ENCODE data around the gene POLL.
A peak's percentile ranks its signal among the peaks of the same experiment; 100 is the strongest.
"Not testable (repeated sequence)": the region's sequence is repeated elsewhere in the genome, so short reads cannot be mapped to it uniquely, and the experiment has no call there.

The POLL gene

GRCh38 chr10:101587725-101588653, at the start of gene POLL, which contains the start of gene DPCD:
Gene POLL, minus strand, starts transcription at chr10:101588257. Its CDS starts 897 bp downstream, at chr10:101587360.
Gene DPCD, plus strand, starts transcription at chr10:101588321. Its CDS starts 16 bp downstream, at chr10:101588337.
- DNase-seq (ENCODE audit: low read depth): peak; percentile 76
- no peak for TF ChIP-seq CTCF (IDR thresholded peaks at IDR 0.05; ENCODE audit: control insufficient read depth, insufficient read depth, low read depth, low read length, missing control alignments)
- H3K4me3 ChIP-seq (ENCODE audit: control insufficient read depth, low read depth, low read length): peak within 1 kb of the TSS; percentile 95

- H3K4me3 ChIP-seq (ENCODE audit: control insufficient read depth, low read depth, low read length); DNase-seq (ENCODE audit: low read depth): not testable (repeated sequence)
These were observed 45.5 kb upstream of the POLL start for GRCh38 chr10:101633510-101633909.

DNA sequence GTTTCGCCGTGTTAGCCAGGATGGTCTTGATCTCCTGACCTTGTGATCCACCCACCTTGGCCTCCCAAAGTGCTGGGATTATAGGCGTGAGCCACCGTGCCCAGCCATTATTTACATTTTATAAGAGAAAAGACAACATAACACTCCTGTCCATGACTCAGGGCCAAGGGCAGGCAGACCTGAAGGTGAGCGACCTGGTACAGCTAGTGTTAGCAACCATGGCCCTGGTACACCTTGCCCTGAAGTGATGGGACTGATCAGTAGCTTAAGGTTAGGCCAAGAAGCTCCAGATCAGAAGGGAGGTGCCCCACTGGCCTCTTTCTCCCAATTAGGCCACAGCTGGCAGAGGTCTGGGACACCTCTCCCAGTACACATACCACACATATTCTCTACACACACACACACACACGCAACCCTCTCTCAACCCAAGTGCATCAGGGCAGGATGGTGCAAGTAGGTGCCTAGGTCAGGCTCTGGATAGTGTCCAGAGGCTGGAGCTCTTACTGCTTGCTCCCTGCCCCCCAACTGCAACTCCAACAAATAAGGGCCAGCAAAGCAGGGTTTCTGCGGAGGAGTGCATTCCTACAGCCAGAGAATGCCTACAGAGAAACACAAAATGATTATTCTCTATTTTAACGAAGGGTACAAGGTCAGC, 43.9 kb upstream of the POLL start:
- DNase-seq (ENCODE audit: low read depth): no peak
- H3K4me3 ChIP-seq (ENCODE audit: control insufficient read depth, low read depth, low read length): no peak overlapping the region
- no peak for TF ChIP-seq CTCF (IDR thresholded peaks at IDR 0.05; ENCODE audit: control insufficient read depth, insufficient read depth, low read depth, low read length, missing control alignments)

DNA sequence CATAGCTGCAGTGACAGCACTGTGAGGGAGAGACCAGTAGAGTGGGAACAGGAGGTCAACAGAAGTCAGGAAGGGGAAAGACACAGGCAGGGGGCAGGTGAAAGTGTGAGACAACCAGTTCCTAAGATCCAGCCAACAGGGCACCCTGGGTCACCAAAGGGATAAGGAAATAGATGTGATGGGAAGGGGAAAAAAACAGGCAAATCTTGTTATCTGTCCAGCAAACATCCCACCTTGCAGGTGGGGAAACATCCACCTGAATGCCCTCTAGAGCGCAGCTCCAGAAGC, 42.5 kb upstream of the POLL start:
- DNase-seq (ENCODE audit: low read depth): no peak

GRCh38 chr10:101629837-101630632, 42.0 kb upstream of the POLL start:
- no peak for DNase-seq (ENCODE audit: low read depth)
- no peak for TF ChIP-seq CTCF (IDR thresholded peaks at IDR 0.05; ENCODE audit: control insufficient read depth, insufficient read depth, low read depth, low read length, missing control alignments)
- no peak overlapping the region for H3K4me3 ChIP-seq (ENCODE audit: control insufficient read depth, low read depth, low read length)

More for the DNA sequence above, 42.5 kb upstream of the POLL start:
- TF ChIP-seq CTCF (IDR thresholded peaks at IDR 0.05; ENCODE audit: control insufficient read depth, insufficient read depth, low read depth, low read length, missing control alignments): no peak
- no peak overlapping the region for H3K4me3 ChIP-seq (ENCODE audit: control insufficient read depth, low read depth, low read length)

DNA sequence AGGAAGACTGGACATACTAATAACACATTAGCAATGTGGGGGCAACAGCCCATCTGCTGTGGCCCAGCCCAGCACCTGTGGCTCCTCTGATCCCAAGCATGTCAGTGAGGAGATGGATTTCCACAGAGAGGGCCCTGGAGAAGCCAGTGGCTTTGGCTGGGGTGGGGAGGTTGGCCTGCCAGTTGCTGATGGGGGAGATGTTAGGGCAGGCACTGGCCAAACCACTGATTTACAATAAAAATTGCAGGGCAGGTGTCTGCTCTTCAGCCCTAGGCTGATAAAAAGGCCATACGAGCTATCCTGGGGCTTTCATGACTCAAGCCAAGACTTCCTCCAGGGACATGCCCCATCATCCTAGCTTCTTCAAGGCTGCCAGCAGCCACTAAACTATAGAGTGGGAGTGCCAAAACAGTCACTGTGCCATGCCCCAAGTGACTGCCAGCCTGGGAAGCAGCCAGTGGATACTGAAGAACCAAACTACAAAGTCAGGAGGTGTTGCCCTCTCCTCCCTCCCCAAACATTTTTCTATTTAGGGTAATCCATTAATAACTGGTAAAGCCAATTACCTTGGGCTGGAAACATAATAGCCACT, 37.9 kb upstream of the POLL start:
- H3K4me3 ChIP-seq (ENCODE audit: control insufficient read depth, low read depth, low read length): no peak overlapping the region
- no peak for DNase-seq (ENCODE audit: low read depth)
- TF ChIP-seq CTCF (IDR thresholded peaks at IDR 0.05; ENCODE audit: control insufficient read depth, insufficient read depth, low read depth, low read length, missing control alignments): no peak
